Measurements from ENCODE around the gene ALKBH2.

ALKBH2 gene

DNA sequence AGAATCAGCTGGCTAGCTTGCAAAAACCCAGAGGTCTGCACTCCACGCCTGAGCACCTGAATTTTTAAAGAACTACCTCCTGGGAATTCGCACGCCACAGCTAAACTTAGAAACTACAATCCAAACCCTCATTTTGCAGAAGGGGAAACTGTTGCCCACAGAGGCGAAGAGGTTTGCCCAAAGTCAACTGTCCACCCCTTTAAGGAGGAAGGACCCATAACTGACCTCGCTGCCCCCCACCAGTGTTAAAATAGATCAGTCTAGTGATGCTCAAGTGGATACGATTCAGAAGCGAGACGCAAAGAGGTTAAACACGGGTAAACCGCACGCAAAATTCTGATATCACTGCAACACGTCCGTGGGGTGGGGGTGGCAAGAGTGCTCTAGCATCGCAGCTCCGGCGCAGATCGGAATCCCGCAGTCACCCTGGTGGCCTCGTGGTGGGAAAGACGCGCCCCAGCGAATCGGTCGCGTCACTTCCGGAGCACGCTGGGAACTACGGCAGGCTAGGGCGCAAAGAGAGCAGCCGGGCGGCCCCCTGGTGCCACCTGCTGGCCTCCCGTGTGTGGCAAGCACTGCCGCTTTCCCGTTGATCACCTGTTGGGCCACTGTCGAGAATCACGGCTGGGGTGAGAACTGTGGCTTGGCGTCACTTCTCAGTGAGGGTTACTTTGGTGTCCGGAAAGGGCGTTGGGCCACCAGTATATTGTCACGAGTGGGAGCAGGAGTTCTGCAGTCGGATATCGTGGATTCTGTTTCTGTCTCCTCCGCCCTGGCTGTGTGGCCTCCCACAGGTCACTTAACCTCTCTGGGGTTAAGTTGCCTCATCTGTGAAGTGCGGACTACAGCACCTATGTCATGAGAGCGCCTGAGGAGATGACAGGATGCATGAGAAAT lies at the start of gene ALKBH2:
TSS of gene ALKBH2 (minus strand) at position 451 of the 897 bp plus-strand sequence. CDS start 686 bp downstream, outside the sequence.
- DNase-seq = peak; percentile 96

- DNase-seq = no peak
Measured at GRCh38 chr12:109140560-109140959, 47.3 kb upstream of the ALKBH2 start.

GRCh38 chr12:109139791-109140190 lies 46.5 kb upstream of the ALKBH2 start:
- DNase-seq = no peak

DNA sequence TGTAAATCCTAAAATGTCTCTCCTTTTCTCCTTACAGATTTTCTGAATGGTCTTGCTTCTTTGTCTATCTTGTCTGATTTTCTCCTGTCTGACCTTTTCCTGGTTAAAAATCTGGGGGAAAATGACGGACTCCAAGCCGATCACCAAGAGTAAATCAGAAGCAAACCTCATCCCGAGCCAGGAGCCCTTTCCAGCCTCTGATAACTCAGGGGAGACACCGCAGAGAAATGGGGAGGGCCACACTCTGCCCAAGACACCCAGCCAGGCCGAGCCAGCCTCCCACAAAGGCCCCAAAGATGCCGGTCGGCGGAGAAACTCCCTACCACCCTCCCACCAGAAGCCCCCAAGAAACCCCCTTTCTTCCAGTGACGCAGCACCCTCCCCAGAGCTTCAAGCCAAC lies 46.1 kb upstream of the ALKBH2 start:
- no peak for DNase-seq

GRCh38 chr12:109137055-109137454 lies 43.8 kb upstream of the ALKBH2 start:
- DNase-seq = no peak

- DNase-seq = no peak
Measured at GRCh38 chr12:109134186-109134917, 41.1 kb upstream of the ALKBH2 start.

DNA sequence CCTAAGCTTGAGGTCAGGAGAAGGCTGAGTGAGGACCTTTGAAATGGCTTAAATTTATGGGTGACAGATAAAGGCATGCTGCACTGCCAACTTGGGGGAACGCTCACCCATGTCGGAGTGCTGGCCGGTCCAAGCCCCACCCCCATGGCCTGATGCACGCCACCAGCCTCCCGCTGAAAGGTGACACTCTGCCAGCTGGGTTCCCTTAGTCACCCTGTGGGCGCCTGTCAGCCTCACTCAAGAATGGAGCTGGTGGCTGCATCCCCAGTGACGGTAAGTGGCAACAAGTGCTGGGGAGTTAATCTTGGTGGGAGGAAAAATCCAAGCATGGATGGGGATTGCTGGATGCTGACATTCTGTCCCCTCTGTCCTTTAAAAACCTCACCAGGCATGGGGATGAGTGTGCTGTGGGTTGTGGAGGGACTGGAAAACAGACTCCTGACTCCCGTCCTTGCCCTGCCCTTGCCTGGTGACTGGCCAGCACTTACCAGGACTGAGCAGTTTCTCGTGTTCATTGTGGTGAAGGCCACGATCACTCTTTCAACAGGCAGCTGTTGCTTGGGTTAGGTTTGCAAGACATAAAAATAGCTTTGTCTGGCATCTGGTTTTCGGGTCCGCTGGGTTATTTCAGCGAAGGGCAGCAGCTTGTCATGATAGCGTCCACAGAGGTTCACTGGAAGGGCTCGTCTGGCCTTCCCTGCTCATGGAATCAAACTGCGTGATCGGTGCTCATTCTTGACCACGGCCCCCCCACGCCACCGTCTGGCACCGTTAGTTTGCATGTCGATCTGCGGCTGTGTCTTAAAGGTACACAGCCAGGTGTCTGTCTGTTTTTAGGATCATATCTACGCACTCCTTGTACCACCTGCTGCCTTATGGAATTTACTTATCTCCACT lies 38.1 kb upstream of the ALKBH2 start:
- DNase-seq = no peak

- no peak for DNase-seq
Measured at GRCh38 chr12:109130297-109131153, 37.3 kb upstream of the ALKBH2 start.

- DNase-seq = no peak
Measured at GRCh38 chr12:109127533-109128242, 34.4 kb upstream of the ALKBH2 start.

- DNase-seq = no peak
Measured at GRCh38 chr12:109126784-109127183, 33.5 kb upstream of the ALKBH2 start.

DNA sequence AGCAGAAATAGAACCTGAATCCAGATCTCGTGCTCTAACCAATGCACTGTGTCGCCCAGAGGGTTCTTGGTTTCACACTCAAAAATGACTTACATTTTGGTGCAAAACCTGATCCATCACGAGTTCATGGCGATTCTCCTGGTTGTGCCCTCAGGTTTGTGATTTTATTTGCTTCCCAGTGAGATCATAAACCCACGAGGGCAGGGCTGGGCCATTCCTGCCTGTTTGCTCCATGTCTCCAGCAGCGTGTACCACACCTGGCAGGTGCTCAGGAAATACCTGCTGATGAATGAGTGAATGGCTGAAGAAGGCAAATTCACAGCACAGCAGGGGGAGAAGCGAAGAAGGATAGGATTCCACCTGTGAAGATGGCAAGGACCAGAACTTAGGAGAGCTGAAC lies 32.5 kb upstream of the ALKBH2 start:
- no peak for DNase-seq

GRCh38 chr12:109124878-109125648 lies 31.8 kb upstream of the ALKBH2 start:
- DNase-seq = no peak

DNA sequence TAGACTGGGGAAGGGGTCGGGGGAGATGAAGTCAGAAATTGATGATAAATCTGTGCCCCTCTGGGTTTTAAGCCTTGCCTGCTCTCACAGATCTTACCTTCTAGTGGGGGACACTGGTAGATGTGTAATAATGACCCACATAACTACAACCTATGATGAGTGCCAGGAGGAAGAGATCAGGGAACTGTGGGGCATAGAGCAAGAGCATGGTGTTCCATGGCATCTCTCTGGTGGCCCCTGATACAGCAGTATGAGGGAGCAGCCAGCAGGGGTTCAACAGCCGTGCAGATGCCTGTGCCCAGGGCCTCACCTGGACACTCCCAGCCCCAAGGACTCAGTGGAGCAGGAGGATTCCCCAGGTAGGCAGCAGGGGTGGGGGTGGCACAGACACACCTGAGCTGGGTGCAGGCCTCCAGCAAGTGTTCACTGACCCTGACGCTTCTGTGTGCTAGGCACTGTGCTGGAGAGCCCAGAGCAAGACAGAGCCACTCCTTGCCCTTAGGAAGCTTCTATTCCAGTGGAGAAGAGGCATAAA lies 28.1 kb upstream of the ALKBH2 start:
- no peak for DNase-seq

GRCh38 chr12:109120557-109120956 lies 27.3 kb upstream of the ALKBH2 start:
- no peak for DNase-seq

DNA sequence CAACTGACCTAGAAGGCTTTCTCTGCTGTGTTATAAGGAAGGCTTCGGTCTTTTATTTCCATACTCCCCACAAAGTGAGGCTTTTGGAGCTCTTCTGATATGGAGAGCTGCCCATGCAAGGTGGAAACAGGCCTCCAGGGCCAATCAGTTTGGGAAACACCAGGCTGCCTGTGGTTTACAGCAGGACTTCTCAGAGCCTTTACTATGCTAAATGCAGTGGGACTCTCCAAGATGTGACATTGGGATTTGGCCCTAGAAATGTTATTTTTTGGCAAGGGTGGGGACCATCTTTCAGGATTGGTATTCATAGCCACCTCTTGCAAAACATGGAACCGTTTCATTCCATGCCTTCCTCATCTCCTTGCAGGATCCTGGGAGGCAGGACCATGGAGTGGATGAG lies 26.8 kb upstream of the ALKBH2 start:
- no peak for DNase-seq

GRCh38 chr12:109116611-109116949 lies 23.3 kb upstream of the ALKBH2 start:
- no peak for DNase-seq

- no peak for DNase-seq
Measured at GRCh38 chr12:109115758-109116610, 22.7 kb upstream of the ALKBH2 start, which contains the start of gene ACACB. TSS of gene ACACB (plus strand) at chr12:109116587. CDS start at chr12:109139406, 22,819 bp downstream.

DNA sequence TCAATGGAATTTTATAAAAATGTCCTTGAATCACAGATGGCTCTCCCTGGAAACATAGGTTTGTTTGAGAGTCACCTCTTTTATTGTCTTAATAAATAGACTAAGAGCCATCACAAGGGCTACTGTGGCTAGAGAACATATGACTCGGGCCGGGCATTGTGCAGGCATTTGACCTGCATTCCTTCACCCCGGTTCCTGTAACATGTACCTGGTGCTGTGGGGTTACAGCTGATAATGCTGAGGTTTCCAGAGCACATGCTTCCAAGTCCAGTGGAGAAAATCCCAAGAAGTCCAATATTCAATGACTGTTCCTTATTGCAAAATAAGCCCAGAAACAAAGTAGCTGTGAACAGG lies 22.1 kb upstream of the ALKBH2 start:
- DNase-seq = no peak

GRCh38 chr12:109114644-109115043 lies 21.4 kb upstream of the ALKBH2 start:
- no peak for DNase-seq
